ENCODE results near the gene MUCL3.
"Not testable (repeated sequence)": the region's sequence is repeated elsewhere in the genome, so short reads cannot be mapped to it uniquely, and the experiment has no call there.

The MUCL3 gene

DNA sequence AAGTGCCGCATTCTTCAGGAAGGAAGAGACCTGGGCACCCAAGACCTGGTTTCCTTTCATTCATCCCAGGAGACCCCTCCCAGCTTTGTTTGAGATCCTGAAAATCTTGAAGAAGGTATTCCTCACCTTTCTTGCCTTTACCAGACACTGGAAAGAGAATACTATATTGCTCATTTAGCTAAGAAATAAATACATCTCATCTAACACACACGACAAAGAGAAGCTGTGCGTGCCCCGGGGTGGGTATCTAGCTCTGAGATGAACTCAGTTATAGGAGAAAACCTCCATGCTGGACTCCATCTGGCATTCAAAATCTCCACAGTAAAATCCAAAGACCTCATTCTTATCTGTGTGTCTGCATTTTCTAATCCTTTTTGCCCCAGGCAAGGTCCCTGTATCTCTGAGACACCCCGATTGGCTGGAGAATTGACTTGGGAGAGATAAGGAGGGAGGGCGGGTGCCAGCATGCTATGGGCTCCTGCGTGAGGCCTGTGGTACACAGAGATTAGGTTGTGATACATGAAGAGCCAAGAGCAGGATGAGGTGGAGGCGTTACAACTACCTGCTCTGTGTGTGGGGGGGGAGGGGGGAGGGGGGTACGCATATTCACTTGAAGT, 47.5 kb downstream of the MUCL3 start:
- no peak for DNase-seq

DNA sequence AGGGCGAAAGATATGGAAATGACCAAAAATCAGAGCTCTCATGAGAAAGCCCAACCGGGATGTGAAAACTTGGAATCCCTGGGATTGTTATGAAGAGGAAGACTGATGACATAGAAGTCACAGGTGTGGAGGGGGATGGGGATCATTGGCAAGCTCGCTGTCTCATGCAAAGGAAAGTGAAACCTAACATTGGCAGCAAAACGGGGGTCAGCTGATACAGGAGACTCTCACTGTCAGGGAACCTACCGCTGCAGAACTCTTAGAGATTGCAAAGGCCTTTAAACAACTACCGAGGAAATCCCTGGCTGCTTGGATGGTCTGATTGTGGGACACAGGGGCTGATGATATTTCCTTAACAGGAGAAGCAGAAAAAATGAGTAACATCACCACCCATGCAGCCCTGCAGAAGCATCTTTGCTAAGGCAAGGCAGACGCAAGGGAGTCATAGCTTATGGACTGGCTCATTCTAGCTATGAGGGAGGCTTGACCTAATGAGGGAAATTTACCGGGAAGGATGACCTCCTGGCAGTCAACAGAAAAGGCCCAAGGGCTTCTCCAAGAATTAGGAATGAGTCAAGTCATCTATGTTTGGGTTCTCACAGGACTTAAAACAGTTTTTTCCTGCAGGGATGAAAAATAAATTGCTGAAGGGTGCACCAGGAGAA, 49.8 kb downstream of the MUCL3 start:
- no peak for DNase-seq

DNA sequence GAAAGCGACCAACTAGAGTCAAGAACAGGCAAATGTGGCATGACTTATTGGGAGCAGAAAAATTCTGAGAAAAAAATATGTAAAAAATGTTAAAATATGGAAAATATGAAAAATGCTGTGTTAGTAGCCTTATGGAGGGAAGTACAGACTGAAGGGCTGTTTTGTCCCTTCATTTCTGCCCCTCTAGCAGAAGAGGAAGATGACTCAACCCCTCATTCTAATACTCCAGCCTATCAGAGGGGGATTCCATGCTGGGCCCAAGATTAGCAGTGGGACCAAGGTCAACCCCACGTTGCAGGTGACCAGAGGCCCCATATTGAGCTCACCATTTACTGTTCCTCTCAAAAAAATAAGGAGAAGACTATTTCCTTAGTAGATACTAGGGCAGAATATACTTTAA, 51.1 kb downstream of the MUCL3 start:
- no peak for DNase-seq

GRCh38 chr6:30997301-30997700, 56.5 kb downstream of the MUCL3 start:
- no peak for DNase-seq

DNA sequence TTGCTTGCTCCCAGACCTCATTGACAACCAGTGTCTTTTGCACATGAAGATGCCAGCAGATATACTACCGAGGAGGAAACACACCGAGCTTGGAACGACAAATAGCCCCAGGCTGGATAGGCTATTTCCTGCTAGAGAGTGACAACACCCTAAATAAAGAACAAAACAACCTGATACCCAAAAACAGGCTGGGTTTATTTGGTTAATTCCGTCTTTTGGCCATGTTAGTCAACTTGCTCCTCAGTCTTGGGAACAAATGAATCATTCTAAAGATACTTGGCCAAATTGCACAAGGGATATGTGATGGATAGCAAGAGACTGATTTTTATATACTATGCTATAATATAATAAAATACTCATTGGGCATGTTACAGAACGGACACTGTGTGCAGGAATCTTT, 58.0 kb downstream of the MUCL3 start:
- DNase-seq, result no peak

GRCh38 chr6:31000067-31000860, 59.5 kb downstream of the MUCL3 start:
- not testable (repeated sequence) for DNase-seq

GRCh38 chr6:31001281-31001888, 60.6 kb downstream of the MUCL3 start:
- no peak for DNase-seq

GRCh38 chr6:31002471-31002870, 61.7 kb downstream of the MUCL3 start:
- DNase-seq, result no peak
